Upper lobe of right lung (tissue), 1 donor: Measurements from ENCODE around the gene TUBGCP6. TPM values are rescaled to one million over a fixed set of nuclear protein-coding genes. Genes with fewer than 3 reads are reported as not detected.

Source experiments
- ATAC-seq: fragments of 200-7000 bp; cut with Tn5 transposase; one replicate; pipeline ENCODE4 v1.9.1; 2020; ENCODE audit warnings: mild to moderate bottlenecking, moderate library complexity
- DNase-seq: peaks from one replicate; pipeline ENCODE4 v3.0.0-alpha.2; 2020
- H3K27ac ChIP-seq: fragments of 200-600 bp; one replicate; pipeline ENCODE4 v1.8.0; 2022
- H3K27me3 ChIP-seq: fragments of 200-600 bp; one replicate; pipeline ENCODE4 v1.8.0; 2022; ENCODE audit warnings: mild to moderate bottlenecking
- H3K36me3 ChIP-seq: fragments of 200-600 bp; one replicate; pipeline ENCODE4 v1.8.0; 2022
- H3K4me1 ChIP-seq: fragments of 200-600 bp; one replicate; pipeline ENCODE4 v1.8.0; 2022
- H3K4me3 ChIP-seq: fragments of 200-600 bp; one replicate; pipeline ENCODE4 v1.8.0; 2022; ENCODE audit warnings: mild to moderate bottlenecking
- H3K9me3 ChIP-seq: fragments of 200-600 bp; one replicate; pipeline ENCODE4 v1.8.0; 2022
- intact Hi-C: fragments of 100-400 bp; cut with DNase I; formaldehyde crosslinking; loops from one replicate; pipeline ENCODE4 v1.11.0; 2022
- total RNA-seq: library from RNA; stranded (reverse); fragmentation: NEBNext Ultra II Directional; extraction: Animal tissue kit (Norgen Biotek cat#: 25700); gene quantifications from one replicate; pipeline ENCODE4 v1.2.1, GENCODE V29; 2021
- TF ChIP-seq, protein P1 (sequence below): fragments of 200-600 bp; IDR thresholded peaks from one replicate; pipeline ENCODE4 v1.8.0; 2022; ENCODE audit warnings: antibody characterized with exemption
- donor health status: DM: no; HTN: yes; CAD: no; lungs with severe emphysema.

Gene TUBGCP6
- total RNA-seq, 1 donor from 2014 or later = 51.3 TPM

DNA sequence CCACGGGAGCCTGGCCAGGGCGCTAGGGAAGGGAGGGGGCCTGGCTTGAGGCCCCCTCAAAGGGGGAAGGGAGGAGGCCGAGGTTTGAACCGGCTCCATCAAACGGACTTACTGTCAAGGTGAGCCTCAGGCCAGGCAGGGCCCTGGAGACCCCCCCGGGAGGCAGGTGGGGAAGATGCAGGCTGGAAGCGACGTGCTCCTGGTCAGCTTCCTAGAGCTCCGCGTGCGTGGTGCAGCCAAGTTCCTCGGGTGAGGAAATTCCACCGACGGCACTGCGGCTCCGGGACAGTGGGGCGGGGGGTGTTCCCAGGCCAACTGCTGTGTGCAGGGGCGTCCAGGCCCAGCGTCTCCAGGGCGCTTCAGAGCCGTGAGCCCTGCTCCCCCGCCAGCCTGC, 66.4 kb downstream of the TUBGCP6 start:
- ATAC-seq (no peak), DNase-seq (no peak)
- Histone ChIP-seq H3K4me3 (no peak overlapping the region), H3K36me3 (no peaks in the 10 kb centered on the region), H3K9me3 (no peaks in the 10 kb centered on the region), H3K27me3 (no peaks in the 10 kb centered on the region), H3K4me1 (peaks cover 2% of the 10 kb centered on the region), H3K27ac (no peak overlapping the region)
- TF ChIP-seq, protein P1, sequence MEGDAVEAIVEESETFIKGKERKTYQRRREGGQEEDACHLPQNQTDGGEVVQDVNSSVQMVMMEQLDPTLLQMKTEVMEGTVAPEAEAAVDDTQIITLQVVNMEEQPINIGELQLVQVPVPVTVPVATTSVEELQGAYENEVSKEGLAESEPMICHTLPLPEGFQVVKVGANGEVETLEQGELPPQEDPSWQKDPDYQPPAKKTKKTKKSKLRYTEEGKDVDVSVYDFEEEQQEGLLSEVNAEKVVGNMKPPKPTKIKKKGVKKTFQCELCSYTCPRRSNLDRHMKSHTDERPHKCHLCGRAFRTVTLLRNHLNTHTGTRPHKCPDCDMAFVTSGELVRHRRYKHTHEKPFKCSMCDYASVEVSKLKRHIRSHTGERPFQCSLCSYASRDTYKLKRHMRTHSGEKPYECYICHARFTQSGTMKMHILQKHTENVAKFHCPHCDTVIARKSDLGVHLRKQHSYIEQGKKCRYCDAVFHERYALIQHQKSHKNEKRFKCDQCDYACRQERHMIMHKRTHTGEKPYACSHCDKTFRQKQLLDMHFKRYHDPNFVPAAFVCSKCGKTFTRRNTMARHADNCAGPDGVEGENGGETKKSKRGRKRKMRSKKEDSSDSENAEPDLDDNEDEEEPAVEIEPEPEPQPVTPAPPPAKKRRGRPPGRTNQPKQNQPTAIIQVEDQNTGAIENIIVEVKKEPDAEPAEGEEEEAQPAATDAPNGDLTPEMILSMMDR = no peak
- intact Hi-C loops = no loop called here

DNA sequence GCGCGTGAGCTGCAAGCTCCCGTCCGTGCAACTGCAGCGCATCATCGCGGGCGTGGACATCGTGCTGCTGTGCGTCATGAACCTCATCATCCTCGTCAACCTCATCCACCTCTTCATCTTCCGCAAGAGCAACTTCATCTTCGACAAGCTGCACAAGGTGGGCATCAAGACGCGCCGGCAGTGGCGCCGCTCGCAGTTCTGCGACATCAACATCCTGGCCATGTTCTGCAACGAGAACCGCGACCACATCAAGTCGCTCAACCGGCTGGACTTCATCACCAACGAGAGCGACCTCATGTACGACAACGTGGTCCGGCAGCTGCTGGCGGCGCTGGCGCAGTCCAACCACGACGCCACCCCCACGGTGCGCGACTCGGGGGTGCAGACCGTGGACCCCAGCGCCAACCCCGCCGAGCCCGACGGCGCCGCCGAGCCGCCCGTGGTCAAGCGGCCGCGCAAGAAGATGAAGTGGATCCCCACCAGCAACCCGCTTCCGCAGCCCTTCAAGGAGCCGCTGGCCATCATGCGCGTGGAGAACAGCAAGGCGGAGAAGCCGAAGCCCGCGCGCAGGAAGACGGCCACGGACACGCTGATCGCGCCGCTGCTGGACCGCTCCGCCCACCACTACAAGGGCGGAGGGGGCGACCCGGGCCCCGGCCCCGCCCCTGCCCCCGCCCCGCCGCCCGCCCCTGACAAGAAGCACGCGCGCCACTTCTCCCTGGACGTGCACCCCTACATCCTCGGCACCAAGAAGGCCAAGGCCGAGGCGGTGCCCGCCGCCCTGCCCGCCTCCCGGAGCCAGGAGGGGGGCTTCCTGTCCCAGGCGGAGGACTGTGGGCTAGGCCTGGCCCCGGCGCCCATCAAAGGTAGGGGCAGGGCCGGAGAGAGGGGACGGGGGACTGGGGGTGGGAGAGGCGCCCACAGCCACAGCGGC, 67.0 kb downstream of the TUBGCP6 start:
- no peaks in the 10 kb centered on the region for H3K36me3 ChIP-seq
- TF ChIP-seq, protein P1 = no peak
- H3K9me3 ChIP-seq = no peaks in the 10 kb centered on the region
- no peak overlapping the region for H3K27ac ChIP-seq
- DNase-seq = no peak
- no peak overlapping the region for H3K4me3 ChIP-seq
- no peak for ATAC-seq
- H3K4me1 ChIP-seq = no peaks in the 10 kb centered on the region
- no peaks in the 10 kb centered on the region for H3K27me3 ChIP-seq
- intact Hi-C loops = no loop called here

DNA sequence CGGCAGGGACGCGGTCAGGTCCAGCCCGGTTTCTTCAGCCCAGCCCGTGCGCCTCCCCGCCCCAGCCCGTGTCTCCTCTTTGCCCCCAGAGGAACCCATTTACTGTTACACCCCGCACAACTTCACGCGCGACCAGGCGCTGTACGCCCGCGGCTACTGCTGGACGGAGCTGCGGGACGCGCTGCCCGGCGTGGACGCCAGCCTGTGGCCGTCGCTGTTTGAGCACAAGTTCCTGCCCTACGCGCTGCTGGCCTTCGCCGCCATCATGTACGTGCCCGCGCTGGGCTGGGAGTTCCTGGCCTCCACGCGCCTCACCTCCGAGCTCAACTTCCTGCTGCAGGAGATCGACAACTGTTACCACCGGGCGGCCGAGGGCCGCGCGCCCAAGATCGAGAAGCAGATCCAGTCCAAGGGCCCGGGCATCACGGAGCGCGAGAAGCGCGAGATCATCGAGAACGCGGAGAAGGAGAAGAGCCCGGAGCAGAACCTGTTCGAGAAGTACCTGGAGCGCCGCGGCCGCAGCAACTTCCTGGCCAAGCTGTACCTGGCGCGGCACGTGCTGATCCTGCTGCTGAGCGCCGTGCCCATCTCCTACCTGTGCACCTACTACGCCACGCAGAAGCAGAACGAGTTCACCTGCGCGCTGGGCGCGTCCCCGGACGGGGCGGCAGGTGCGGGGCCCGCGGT, 67.8 kb downstream of the TUBGCP6 start:
- DNase-seq = no peak
- Histone ChIP-seq H3K36me3 (no peaks in the 10 kb centered on the region), H3K27me3 (no peaks in the 10 kb centered on the region)

DNA sequence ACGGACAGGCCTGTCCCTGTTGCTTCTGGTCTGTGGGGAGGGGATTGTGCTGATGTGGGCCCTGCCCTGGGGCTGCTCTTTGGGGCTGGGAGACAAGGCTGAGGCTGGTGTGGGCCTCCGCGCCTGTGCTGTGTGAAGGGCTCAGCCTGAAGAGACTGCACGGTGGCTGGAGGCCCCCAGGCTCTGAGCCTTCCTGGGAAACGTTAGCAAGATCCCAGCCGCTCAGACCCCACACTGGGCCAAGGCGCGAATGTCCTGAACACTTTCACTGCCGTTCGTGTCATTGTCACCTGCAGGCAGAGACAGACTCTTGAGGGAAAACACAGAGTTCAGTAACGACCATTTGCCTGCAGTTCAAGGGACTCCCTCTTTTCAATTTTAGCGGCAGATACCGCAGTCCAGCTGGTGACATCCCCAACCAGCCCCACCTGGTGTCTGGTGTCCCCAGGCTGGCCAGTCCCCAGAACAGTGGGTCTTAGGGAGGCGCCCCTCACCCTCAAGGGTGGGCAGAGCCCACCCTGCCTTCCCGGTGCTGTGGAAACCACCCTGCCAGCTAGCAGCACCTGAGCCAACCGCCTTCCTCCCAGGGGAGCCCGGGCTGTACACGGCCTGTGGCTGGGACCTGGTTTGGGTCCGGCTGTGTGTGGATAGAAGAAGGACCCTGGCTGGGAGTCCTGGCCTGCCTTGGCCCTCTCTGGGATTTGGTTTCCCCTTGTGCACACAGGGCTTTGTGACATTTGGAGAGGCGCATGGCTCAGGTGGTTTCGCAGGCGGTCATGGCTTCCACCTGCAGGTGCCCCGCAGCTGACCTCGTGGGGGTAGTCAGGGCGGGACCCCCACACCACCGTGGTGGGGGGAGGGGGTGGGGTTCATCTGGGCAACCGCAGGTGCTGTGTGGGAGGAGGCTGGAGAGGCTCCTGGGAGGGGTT, 68.6 kb downstream of the TUBGCP6 start:
- DNase-seq (no peak), ATAC-seq (no peak)
- intact Hi-C loops = no loop called here

More for the DNA sequence above, 67.8 kb downstream of the TUBGCP6 start:
- H3K4me1 ChIP-seq = no peaks in the 10 kb centered on the region
- no peak overlapping the region for H3K27ac ChIP-seq
- TF ChIP-seq, protein P1 = no peak
- intact Hi-C loops = no loop called here
- no peaks in the 10 kb centered on the region for H3K9me3 ChIP-seq
- no peak overlapping the region for H3K4me3 ChIP-seq
- no peak for ATAC-seq

DNA sequence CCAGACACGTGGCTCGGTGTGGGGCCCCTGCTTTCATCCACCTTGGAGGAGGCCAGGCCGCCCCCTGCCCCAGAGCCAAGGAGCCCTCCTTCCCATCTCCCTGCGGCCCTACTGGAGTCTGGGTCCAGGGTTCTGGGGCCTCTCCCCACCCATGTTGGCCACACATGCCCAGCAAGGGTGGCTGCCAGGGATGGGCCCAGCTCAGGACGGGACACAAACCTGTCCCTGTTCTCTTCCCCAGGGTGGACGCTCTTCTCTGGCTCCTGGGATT, 69.7 kb downstream of the TUBGCP6 start:
- Histone ChIP-seq H3K4me1 (peaks cover 5% of the 10 kb centered on the region), H3K9me3 (no peaks in the 10 kb centered on the region), H3K36me3 (no peaks in the 10 kb centered on the region), H3K27ac (no peak overlapping the region), H3K4me3 (no peak overlapping the region), H3K27me3 (peaks cover 9% of the 10 kb centered on the region)
- intact Hi-C loops = no loop called here
- ATAC-seq = no peak
- TF ChIP-seq, protein P1 = no peak
- no peak for DNase-seq

More for the DNA sequence above, 68.6 kb downstream of the TUBGCP6 start:
- Histone ChIP-seq H3K4me1 (no peaks in the 10 kb centered on the region), H3K27me3 (peaks cover 5% of the 10 kb centered on the region), H3K4me3 (no peak overlapping the region), H3K9me3 (no peaks in the 10 kb centered on the region), H3K36me3 (no peaks in the 10 kb centered on the region), H3K27ac (no peak overlapping the region)
- TF ChIP-seq, protein P1 = no peak
